HEK293T (cell line): ENCODE results near the gene UNC5B.

Source experiments
- ARNT ChIP-seq: fragments of 450-650 bp; IDR thresholded peaks from 2 replicates; pipeline ENCODE4 v1.6.1; 2017; ENCODE audit warnings: mild to moderate bottlenecking
- CTBP1 ChIP-seq: fragments of 450-650 bp; IDR thresholded peaks from 2 replicates; pipeline ENCODE4 v1.6.1; 2016; ENCODE audit warnings: borderline replicate concordance
- ELF4 ChIP-seq: fragments of 450-650 bp; IDR thresholded peaks from 2 replicates; pipeline ENCODE4 v1.6.1; 2017; ENCODE audit warnings: antibody characterized with exemption
- FOXK2 ChIP-seq: fragments of 450-650 bp; IDR thresholded peaks from 2 replicates; pipeline ENCODE4 v1.6.1; 2016; ENCODE audit warnings: mild to moderate bottlenecking
- FOXM1 ChIP-seq: fragments of 450-650 bp; IDR thresholded peaks from 2 replicates; pipeline ENCODE4 v1.6.1; 2017; ENCODE audit warnings: mild to moderate bottlenecking, borderline replicate concordance
- SUZ12 ChIP-seq: fragments of 450-650 bp; IDR thresholded peaks from 2 replicates; pipeline ENCODE4 v1.6.1; 2016; ENCODE audit warnings: mild to moderate bottlenecking
- TARDBP ChIP-seq: fragments of 450-650 bp; IDR thresholded peaks from 2 replicates; pipeline ENCODE4 v1.6.1; 2016
- ZNF384 ChIP-seq: fragments of 450-650 bp; IDR thresholded peaks from 2 replicates; pipeline ENCODE4 v1.6.1; 2016
- TF ChIP-seq, protein P1 (sequence below): fragments of 450-650 bp; IDR thresholded peaks from 2 replicates; pipeline ENCODE4 v1.6.1; 2016

GRCh38 chr10:71191551-71192076, 20.8 kb upstream of the UNC5B start:
- TF ChIP-seq CTBP1 (no peak), SUZ12 (no peak), FOXM1 (no peak), ELF4 (no peak), ZNF384 (no peak), FOXK2 (no peak), TARDBP (no peak), ARNT (no peak)
- TF ChIP-seq, protein P1, sequence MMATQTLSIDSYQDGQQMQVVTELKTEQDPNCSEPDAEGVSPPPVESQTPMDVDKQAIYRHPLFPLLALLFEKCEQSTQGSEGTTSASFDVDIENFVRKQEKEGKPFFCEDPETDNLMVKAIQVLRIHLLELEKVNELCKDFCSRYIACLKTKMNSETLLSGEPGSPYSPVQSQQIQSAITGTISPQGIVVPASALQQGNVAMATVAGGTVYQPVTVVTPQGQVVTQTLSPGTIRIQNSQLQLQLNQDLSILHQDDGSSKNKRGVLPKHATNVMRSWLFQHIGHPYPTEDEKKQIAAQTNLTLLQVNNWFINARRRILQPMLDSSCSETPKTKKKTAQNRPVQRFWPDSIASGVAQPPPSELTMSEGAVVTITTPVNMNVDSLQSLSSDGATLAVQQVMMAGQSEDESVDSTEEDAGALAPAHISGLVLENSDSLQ = no peak
